IMR-90 (cell line): Measurements from ENCODE around the gene PRKCA. TPM values are rescaled to one million over a fixed set of nuclear protein-coding genes. Genes with fewer than 3 reads are reported as not detected.

Experiments
- ATAC-seq: fragments of 200-7000 bp; cut with Tn5 transposase; 2 replicates; pipeline ENCODE4 v1.9.1; 2020; ENCODE audit warnings: low read depth, mild to moderate bottlenecking, moderate library complexity
- BruUV-seq: library from RNA; stranded (reverse); fragments of 400-500 nt; replicated peaks from 2 replicates; lab custom pipeline; 2021; lab: Mats Ljungman, UMichigan
- CTCF ChIA-PET: fragments of 300-600 bp; formaldehyde crosslinking; extraction: SDS; loops from one replicate; lab custom pipeline; 2021; ENCODE audit warnings: antibody characterized with exemption; lab: Yijun Ruan, JAX
- POLR2A ChIA-PET: fragments of 300-600 bp; sonication (Branson Sonifier 250); formaldehyde crosslinking; loops from one replicate; lab custom pipeline; 2022; ENCODE audit warnings: antibody characterized with exemption; ENCODE audit not compliant: unreplicated experiment; lab: Charles Lee
- DNase-seq: peaks from one replicate; pipeline ENCODE4 v3.0.0; 2013
- H2AFZ ChIP-seq: replicated peaks from 2 replicates; pipeline ENCODE3; 2013; ENCODE audit warnings: low read length, mild to moderate bottlenecking; ENCODE audit not compliant: poor library complexity
- H2AK5ac ChIP-seq: 2 replicates; pipeline ENCODE4 v1.6.1; 2013; ENCODE audit warnings: low read depth, low read length, inconsistent platforms
- H2AK9ac ChIP-seq: replicated peaks from 2 replicates; pipeline ENCODE3; 2013; ENCODE audit warnings: mild to moderate bottlenecking, low read depth, low read length, moderate library complexity; ENCODE audit not compliant: poor library complexity
- H2BK120ac ChIP-seq: 2 replicates; pipeline ENCODE4 v1.6.1; 2013; ENCODE audit warnings: low read depth, low read length, inconsistent platforms
- H2BK15ac ChIP-seq: 3 replicates; pipeline ENCODE4 v1.6.1; 2013; ENCODE audit warnings: low read depth, low read length, inconsistent platforms
- H2BK20ac ChIP-seq: 2 replicates; pipeline ENCODE4 v1.6.1; 2013; ENCODE audit warnings: low read depth, mild to moderate bottlenecking, inconsistent platforms, low read length, moderate library complexity
- H2BK5ac ChIP-seq: 2 replicates; pipeline ENCODE4 v1.6.1; 2013; ENCODE audit warnings: mild to moderate bottlenecking, low read depth, low read length, inconsistent platforms; ENCODE audit not compliant: poor library complexity, severe bottlenecking
- H3K14ac ChIP-seq: replicated peaks from 2 replicates; pipeline ENCODE4 v1.6.1; 2013; ENCODE audit warnings: low read depth, low read length, inconsistent platforms
- H3K18ac ChIP-seq: 2 replicates; pipeline ENCODE4 v1.6.1; 2013; ENCODE audit warnings: low read depth, low read length, control low read depth
- H3K23ac ChIP-seq: 2 replicates; pipeline ENCODE4 v1.6.1; 2013; ENCODE audit warnings: low read depth, low read length, inconsistent platforms
- H3K27ac ChIP-seq: 2 replicates; pipeline ENCODE4 v1.5.1; 2013; ENCODE audit warnings: mild to moderate bottlenecking, control low read depth, low read length; ENCODE audit not compliant: insufficient read depth
- H3K27me3 ChIP-seq: 2 replicates; pipeline ENCODE4 v1.6.1; 2013; ENCODE audit warnings: low read length; ENCODE audit not compliant: control insufficient read depth, insufficient read depth
- H3K36me3 ChIP-seq: 2 replicates; pipeline ENCODE4 v1.6.1; 2013; ENCODE audit warnings: low read length, mixed read lengths; ENCODE audit not compliant: control insufficient read depth, insufficient read depth
- H3K4ac ChIP-seq: 2 replicates; pipeline ENCODE4 v1.6.1; 2013; ENCODE audit warnings: low read depth, low read length, inconsistent platforms
- H3K4me1 ChIP-seq: 2 replicates; pipeline ENCODE4 v1.6.1; 2013; ENCODE audit warnings: low read length, mixed read lengths; ENCODE audit not compliant: control insufficient read depth, insufficient read depth
- H3K4me2 ChIP-seq: 2 replicates; pipeline ENCODE4 v1.6.1; 2013; ENCODE audit warnings: low read depth, mild to moderate bottlenecking, control low read depth, low read length, moderate library complexity
- H3K4me3 ChIP-seq: 2 replicates; pipeline ENCODE4 v1.5.1; 2013; ENCODE audit warnings: low read depth, mild to moderate bottlenecking, control low read depth, low read length, moderate library complexity; ENCODE audit not compliant: insufficient read depth
- H3K56ac ChIP-seq: 2 replicates; pipeline ENCODE4 v1.6.1; 2013; ENCODE audit warnings: low read length, inconsistent platforms; ENCODE audit not compliant: insufficient read depth; ENCODE audit errors: extremely low read depth
- H3K79me1 ChIP-seq, 2 experiments: 2 replicates each; pipeline ENCODE4 v1.6.1; 2013; ENCODE audit warnings: low read length in 2 of 2, inconsistent platforms in 1 of 2, low read depth in 1 of 2
- H3K9ac ChIP-seq: 2 replicates; pipeline ENCODE4 v1.6.1; 2013; ENCODE audit warnings: low read depth, low read length, control low read depth
- H3K9me1 ChIP-seq: 2 replicates; pipeline ENCODE4 v1.6.1; 2013; ENCODE audit warnings: low read length, inconsistent platforms; ENCODE audit not compliant: insufficient read depth
- H3K9me3 ChIP-seq: 2 replicates; pipeline ENCODE4 v1.6.1; 2013; ENCODE audit warnings: low read length; ENCODE audit not compliant: control insufficient read depth, insufficient read depth
- H4K20me1 ChIP-seq: 2 replicates; pipeline ENCODE4 v1.6.1; 2013; ENCODE audit warnings: low read length, inconsistent platforms; ENCODE audit not compliant: insufficient read depth
- H4K5ac ChIP-seq: 2 replicates; pipeline ENCODE4 v1.6.1; 2013; ENCODE audit warnings: mild to moderate bottlenecking, low read depth, low read length, control low read depth
- H4K8ac ChIP-seq, 2 experiments: 2 replicates each; pipeline ENCODE4 v1.6.1; 2013; ENCODE audit warnings: low read depth in 2 of 2, low read length in 2 of 2, control low read depth in 1 of 2, inconsistent platforms in 1 of 2
- H4K91ac ChIP-seq: 2 replicates; pipeline ENCODE4 v1.6.1; 2013; ENCODE audit warnings: low read depth, low read length, inconsistent platforms; ENCODE audit not compliant: insufficient read depth
- BHLHE40 ChIP-seq: fragments of 150-350 bp; IDR thresholded peaks from 2 replicates; pipeline ENCODE4 v1.6.1; 2016; ENCODE audit warnings: mild to moderate bottlenecking, low read depth, low read length
- CEBPB ChIP-seq: IDR thresholded peaks from 2 replicates; pipeline ENCODE4 v1.6.1; 2012; ENCODE audit warnings: low read depth, low read length, improper control_type of control experiment
- CHD1 ChIP-seq: IDR thresholded peaks from 2 replicates; pipeline ENCODE4 v1.6.1; 2012; ENCODE audit warnings: low read depth, low read length, improper control_type of control experiment
- ELK1 ChIP-seq: fragments of 150-350 bp; IDR thresholded peaks from 2 replicates; pipeline ENCODE4 v1.6.1; 2016; ENCODE audit warnings: low read depth, mild to moderate bottlenecking, low read length, moderate library complexity, borderline replicate concordance
- FOS ChIP-seq: fragments of 150-350 bp; IDR thresholded peaks from 2 replicates; pipeline ENCODE4 v1.6.1; 2016; ENCODE audit warnings: low read depth, low read length
- MAFK ChIP-seq: IDR thresholded peaks from 2 replicates; pipeline ENCODE4 v1.6.1; 2012; ENCODE audit warnings: low read depth, low read length, improper control_type of control experiment
- MAZ ChIP-seq: IDR thresholded peaks from 2 replicates; pipeline ENCODE4 v1.6.1; 2012; ENCODE audit warnings: low read depth, mild to moderate bottlenecking, low read length, improper control_type of control experiment, moderate library complexity, borderline replicate concordance
- MXI1 ChIP-seq: IDR thresholded peaks from 2 replicates; pipeline ENCODE4 v1.6.1; 2012; ENCODE audit warnings: low read depth, mild to moderate bottlenecking, low read length, moderate library complexity, borderline replicate concordance
- NFE2L2 ChIP-seq: fragments of 150-350 bp; IDR thresholded peaks from 2 replicates; pipeline ENCODE4 v1.6.1; 2016; ENCODE audit warnings: low read depth, mild to moderate bottlenecking, low read length
- POLR2A ChIP-seq: IDR thresholded peaks from 2 replicates; pipeline ENCODE4 v1.6.1; 2012; ENCODE audit warnings: mild to moderate bottlenecking, low read depth, low read length
- RAD21 ChIP-seq: IDR thresholded peaks from 2 replicates; pipeline ENCODE4 v1.6.1; 2012; ENCODE audit warnings: low read length, improper control_type of control experiment
- RCOR1 ChIP-seq: IDR thresholded peaks from 2 replicates; pipeline ENCODE4 v1.6.1; 2012; ENCODE audit warnings: mild to moderate bottlenecking, low read length, improper control_type of control experiment; ENCODE audit not compliant: insufficient replicate concordance
- RFX5 ChIP-seq: IDR thresholded peaks from 2 replicates; pipeline ENCODE4 v1.8.0; 2012; ENCODE audit warnings: low read depth, mild to moderate bottlenecking, low read length, moderate library complexity
- SMC3 ChIP-seq: fragments of 150-350 bp; IDR thresholded peaks from 2 replicates; pipeline ENCODE4 v1.6.1; 2016; ENCODE audit warnings: low read depth, mild to moderate bottlenecking, antibody characterized with exemption, low read length, moderate library complexity
- WGBS, 2 experiments: methylation state at CpG; one replicate each; pipeline versions ENCODE4 v1.1.5 to v1.1.7; 2013; ENCODE audit warnings: missing lambda C conversion rate in 2 of 2; ENCODE audit not compliant: insufficient read length in 1 of 2; ENCODE audit errors: extremely low coverage in 2 of 2; 5-methylcytosine and 5-hydroxymethylcytosine counted together
- dilution Hi-C: fragments of 300-500 bp; cut with HindIII; formaldehyde crosslinking; loops from one replicate; pipeline ENCODE4 v1.14.3; 2018; ENCODE audit warnings: low sequenced_read_pairs; ENCODE audit not compliant: unreplicated experiment
- in situ Hi-C: fragments of 300-500 bp; cut with MboI; formaldehyde crosslinking; loops from 3 replicates; pipeline ENCODE4 v1.14.3; 2019; ENCODE audit warnings: low sequenced_read_pairs, inconsistent platforms, mixed read lengths
- intact Hi-C: fragments of 100-400 bp; cut with micrococcal nuclease; formaldehyde crosslinking; loops from 2 replicates; pipeline ENCODE4 v1.10.0; 2022
- polyA plus RNA-seq, 3 experiments: library from polyadenylated mRNA; depleted of rRNA; stranded (reverse); fragments of >200 nt; gene quantifications; 2 replicates each; pipeline ENCODE4 v1.2.3, GENCODE V29; 2012; ENCODE audit warnings: low replicate concordance in 1 of 3
- total RNA-seq: library from RNA; depleted of rRNA; stranded (reverse); fragments of >200 nt; gene quantifications from 2 replicates; pipeline ENCODE4 v1.2.3, GENCODE V29; 2012
- TF ChIP-seq, protein P1 (sequence below): conservative IDR thresholded peaks from 2 replicates; pipeline ENCODE4 v1.5.1; 2012; ENCODE audit warnings: mild to moderate bottlenecking, low read depth, low read length, improper control_type of control experiment
- TF ChIP-seq, protein P2 (sequence below): fragments of 150-350 bp; IDR thresholded peaks from 2 replicates; pipeline ENCODE4 v1.6.1; 2017; ENCODE audit warnings: mild to moderate bottlenecking, antibody characterized with exemption, low read length, low read depth

PRKCA gene
- total and polyA plus RNA-seq, 2 of the 4 experiments (the other 2 are of a cell fraction): 31.0 to 46.0 TPM

DNA sequence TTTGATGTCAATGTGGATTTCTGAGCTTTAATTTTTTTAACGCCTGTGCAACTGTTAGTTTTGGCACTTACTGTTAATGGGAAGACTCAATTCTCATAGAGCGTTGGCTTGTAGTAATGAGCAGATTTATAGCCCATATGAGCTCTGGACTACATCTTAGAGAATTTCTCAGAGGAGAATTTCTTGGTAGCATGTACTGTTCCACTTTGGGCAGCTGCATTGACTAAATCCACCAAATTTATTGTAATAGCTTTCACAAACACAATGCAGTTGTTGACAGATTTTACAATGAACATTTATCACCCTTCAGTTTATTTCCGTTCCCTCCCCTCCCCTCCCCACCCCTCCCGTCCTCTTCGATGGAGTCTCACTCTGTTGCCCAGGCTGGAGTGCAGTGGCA lies 193.9 kb downstream of the PRKCA start:
- ChIA-PET CTCF (no interaction called here), POLR2A (no interaction called here)
- Histone ChIP-seq H3K4me2 (no peak overlapping the region), H3K9me1 (peaks cover 25% of the 10 kb centered on the region), H3K23ac (no peak overlapping the region), H3K27me3 (no peaks in the 10 kb centered on the region), H3K9me3 (no peaks in the 10 kb centered on the region), H3K36me3 (peaks cover 4% of the 10 kb centered on the region; the same call in 1 of the 2 replicates), H3K4me3 (no peak overlapping the region), H3K9ac (no peak overlapping the region), H3K4ac (no peak overlapping the region), H2BK120ac (no peak overlapping the region), H4K5ac (no peak overlapping the region), H3K79me1 (peaks cover 51 to 87% of the 10 kb centered on the region in 2 experiments), H3K4me1 (peaks cover 15% of the 10 kb centered on the region), H2BK20ac (no peak overlapping the region), H4K8ac (no peak overlapping the region), H3K27ac (no peak overlapping the region), H2AFZ (no peak overlapping the region), H2AK5ac (no peak overlapping the region), H4K20me1 (peaks cover 15% of the 10 kb centered on the region; the same call in 1 of the 2 replicates), H3K56ac (no peak overlapping the region), H3K14ac (no peak overlapping the region), H4K91ac (no peak overlapping the region), H2AK9ac (no peak overlapping the region), H3K18ac (no peak overlapping the region), H2BK15ac (no peak overlapping the region), H2BK5ac (no peak overlapping the region)
- no TSS peak for BruUV-seq
- 100% methylated on average over 1 of the region's 5 CpGs; no CpG with 5 or more reads in 1 of the 2 experiments for WGBS, 2 experiments
- intact Hi-C loops (no loop called here), dilution Hi-C loops (no loop called here), in situ Hi-C loops (no loop called here)
- no peak for DNase-seq
- ATAC-seq: no peak
- TF ChIP-seq CHD1: no peak
- no peak for TF ChIP-seq MXI1
- TF ChIP-seq FOS: no peak
- TF ChIP-seq CEBPB: no peak
- TF ChIP-seq, protein P1, sequence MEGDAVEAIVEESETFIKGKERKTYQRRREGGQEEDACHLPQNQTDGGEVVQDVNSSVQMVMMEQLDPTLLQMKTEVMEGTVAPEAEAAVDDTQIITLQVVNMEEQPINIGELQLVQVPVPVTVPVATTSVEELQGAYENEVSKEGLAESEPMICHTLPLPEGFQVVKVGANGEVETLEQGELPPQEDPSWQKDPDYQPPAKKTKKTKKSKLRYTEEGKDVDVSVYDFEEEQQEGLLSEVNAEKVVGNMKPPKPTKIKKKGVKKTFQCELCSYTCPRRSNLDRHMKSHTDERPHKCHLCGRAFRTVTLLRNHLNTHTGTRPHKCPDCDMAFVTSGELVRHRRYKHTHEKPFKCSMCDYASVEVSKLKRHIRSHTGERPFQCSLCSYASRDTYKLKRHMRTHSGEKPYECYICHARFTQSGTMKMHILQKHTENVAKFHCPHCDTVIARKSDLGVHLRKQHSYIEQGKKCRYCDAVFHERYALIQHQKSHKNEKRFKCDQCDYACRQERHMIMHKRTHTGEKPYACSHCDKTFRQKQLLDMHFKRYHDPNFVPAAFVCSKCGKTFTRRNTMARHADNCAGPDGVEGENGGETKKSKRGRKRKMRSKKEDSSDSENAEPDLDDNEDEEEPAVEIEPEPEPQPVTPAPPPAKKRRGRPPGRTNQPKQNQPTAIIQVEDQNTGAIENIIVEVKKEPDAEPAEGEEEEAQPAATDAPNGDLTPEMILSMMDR: no peak
- TF ChIP-seq MAFK: no peak
- TF ChIP-seq MAZ: no peak
- TF ChIP-seq, protein P2, sequence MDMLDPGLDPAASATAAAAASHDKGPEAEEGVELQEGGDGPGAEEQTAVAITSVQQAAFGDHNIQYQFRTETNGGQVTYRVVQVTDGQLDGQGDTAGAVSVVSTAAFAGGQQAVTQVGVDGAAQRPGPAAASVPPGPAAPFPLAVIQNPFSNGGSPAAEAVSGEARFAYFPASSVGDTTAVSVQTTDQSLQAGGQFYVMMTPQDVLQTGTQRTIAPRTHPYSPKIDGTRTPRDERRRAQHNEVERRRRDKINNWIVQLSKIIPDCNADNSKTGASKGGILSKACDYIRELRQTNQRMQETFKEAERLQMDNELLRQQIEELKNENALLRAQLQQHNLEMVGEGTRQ: no peak
- TF ChIP-seq SMC3: no peak
- no peak for TF ChIP-seq ELK1
- TF ChIP-seq POLR2A: no peak
- TF ChIP-seq RFX5: no peak
- no peak for TF ChIP-seq NFE2L2
- TF ChIP-seq BHLHE40: no peak
- TF ChIP-seq RAD21: no peak
- no peak for TF ChIP-seq RCOR1
